A549 (cell line): Measurements from ENCODE around the gene BEND5.

Experiments used
- BHLHE40 ChIP-seq: IDR thresholded peaks from 2 replicates; pipeline ENCODE4 v1.6.1; 2012; ENCODE audit warnings: low read depth, low read length, inconsistent platforms
- CBX2 ChIP-seq: fragments of 200-600 bp; sonication (generic); IDR thresholded peaks from 2 replicates; pipeline ENCODE4 v1.6.1; 2016; ENCODE audit warnings: low read depth, mild to moderate bottlenecking, borderline replicate concordance
- EHMT2 ChIP-seq: fragments of 200-600 bp; sonication (generic); IDR thresholded peaks from 2 replicates; pipeline ENCODE4 v1.6.1; 2016; ENCODE audit warnings: antibody characterized with exemption, low read depth, mild to moderate bottlenecking, moderate library complexity
- POLR2AphosphoS2 ChIP-seq: conservative IDR thresholded peaks from 2 replicates; pipeline ENCODE4 v1.6.1; 2012; ENCODE audit warnings: low read length, improper control_type of control experiment, inconsistent platforms
- RFX5 ChIP-seq: fragments of 450-650 bp; IDR thresholded peaks from 2 replicates; pipeline ENCODE4 v1.7.1; 2014; ENCODE audit warnings: antibody characterized with exemption, mild to moderate bottlenecking, moderate library complexity
- ZFP36 ChIP-seq: fragments of 450-650 bp; IDR thresholded peaks from 2 replicates; pipeline ENCODE4 v1.6.1; 2014; ENCODE audit warnings: borderline replicate concordance; ENCODE audit not compliant: partially characterized antibody
- TF ChIP-seq, protein P1 (sequence below): fragments of >200 bp; sonication (Bioruptor Twin); formaldehyde crosslinking; IDR thresholded peaks from 3 replicates; pipeline ENCODE4 v1.5.1; 2016
- TF ChIP-seq, protein P2 (sequence below): fragments of 450-650 bp; IDR thresholded peaks from 2 replicates; pipeline ENCODE4 v1.6.1; 2014; ENCODE audit warnings: antibody characterized with exemption

DNA sequence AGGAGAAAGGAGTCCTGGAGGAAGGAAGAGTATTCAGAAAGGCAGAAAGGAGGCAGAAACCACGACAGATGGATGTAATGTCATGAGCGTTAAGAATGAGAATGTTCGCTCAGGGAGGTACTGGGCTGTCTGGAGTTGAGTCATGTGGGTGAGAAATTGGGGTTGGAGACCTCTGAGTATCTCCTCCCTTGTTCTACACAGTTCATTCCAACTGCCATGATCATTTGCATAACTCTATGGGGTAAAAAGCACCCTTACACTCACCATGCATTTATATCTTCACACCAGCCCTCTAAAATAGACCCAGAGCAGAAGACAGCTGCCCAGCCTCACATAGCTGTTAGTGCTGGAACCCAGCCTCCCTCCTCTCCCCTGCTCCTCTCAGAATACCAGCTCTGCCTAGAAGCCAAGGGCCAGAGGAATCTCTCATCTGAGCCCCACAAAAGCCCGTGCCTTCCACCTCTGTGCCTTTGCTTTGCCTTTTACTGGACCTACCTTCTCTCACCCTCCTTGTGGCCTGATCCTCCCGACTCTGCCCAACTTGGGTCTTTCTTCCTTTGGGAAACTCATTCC, 85.2 kb downstream of the BEND5 start:
- no peak for TF ChIP-seq BHLHE40
- TF ChIP-seq, protein P1, sequence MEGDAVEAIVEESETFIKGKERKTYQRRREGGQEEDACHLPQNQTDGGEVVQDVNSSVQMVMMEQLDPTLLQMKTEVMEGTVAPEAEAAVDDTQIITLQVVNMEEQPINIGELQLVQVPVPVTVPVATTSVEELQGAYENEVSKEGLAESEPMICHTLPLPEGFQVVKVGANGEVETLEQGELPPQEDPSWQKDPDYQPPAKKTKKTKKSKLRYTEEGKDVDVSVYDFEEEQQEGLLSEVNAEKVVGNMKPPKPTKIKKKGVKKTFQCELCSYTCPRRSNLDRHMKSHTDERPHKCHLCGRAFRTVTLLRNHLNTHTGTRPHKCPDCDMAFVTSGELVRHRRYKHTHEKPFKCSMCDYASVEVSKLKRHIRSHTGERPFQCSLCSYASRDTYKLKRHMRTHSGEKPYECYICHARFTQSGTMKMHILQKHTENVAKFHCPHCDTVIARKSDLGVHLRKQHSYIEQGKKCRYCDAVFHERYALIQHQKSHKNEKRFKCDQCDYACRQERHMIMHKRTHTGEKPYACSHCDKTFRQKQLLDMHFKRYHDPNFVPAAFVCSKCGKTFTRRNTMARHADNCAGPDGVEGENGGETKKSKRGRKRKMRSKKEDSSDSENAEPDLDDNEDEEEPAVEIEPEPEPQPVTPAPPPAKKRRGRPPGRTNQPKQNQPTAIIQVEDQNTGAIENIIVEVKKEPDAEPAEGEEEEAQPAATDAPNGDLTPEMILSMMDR = no peak
- TF ChIP-seq, protein P2, sequence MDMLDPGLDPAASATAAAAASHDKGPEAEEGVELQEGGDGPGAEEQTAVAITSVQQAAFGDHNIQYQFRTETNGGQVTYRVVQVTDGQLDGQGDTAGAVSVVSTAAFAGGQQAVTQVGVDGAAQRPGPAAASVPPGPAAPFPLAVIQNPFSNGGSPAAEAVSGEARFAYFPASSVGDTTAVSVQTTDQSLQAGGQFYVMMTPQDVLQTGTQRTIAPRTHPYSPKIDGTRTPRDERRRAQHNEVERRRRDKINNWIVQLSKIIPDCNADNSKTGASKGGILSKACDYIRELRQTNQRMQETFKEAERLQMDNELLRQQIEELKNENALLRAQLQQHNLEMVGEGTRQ = no peak
- TF ChIP-seq POLR2AphosphoS2 = no peak
- TF ChIP-seq EHMT2 = no peak
- no peak for TF ChIP-seq CBX2
- no peak for TF ChIP-seq ZFP36
- no peak for TF ChIP-seq RFX5
